OCI-LY1 (cell line): ENCODE results near the gene MYO9A.

Source experiments
- H2AFZ ChIP-seq: fragments of 200-600 bp; sonication (generic), shearing (Covaris generic); 2 replicates; pipeline ENCODE4 v1.6.0; 2014; ENCODE audit warnings: antibody characterized with exemption, mild to moderate bottlenecking, low read length
- H3F3A ChIP-seq: fragments of 200-600 bp; sonication (generic), shearing (Covaris generic); 2 replicates; pipeline ENCODE4 v1.6.0; 2014; ENCODE audit warnings: mild to moderate bottlenecking, antibody characterized with exemption, low read length, moderate library complexity; ENCODE audit not compliant: insufficient read depth
- H3K27ac ChIP-seq: fragments of 200-600 bp; sonication (generic); 2 replicates; pipeline ENCODE4 v1.5.1; 2014; ENCODE audit warnings: low read length, mixed run types, mild to moderate bottlenecking, low read depth; ENCODE audit not compliant: poor library complexity, severe bottlenecking
- H3K27me3 ChIP-seq: fragments of 200-600 bp; sonication (generic); 2 replicates; pipeline ENCODE4 v1.6.0; 2014; ENCODE audit warnings: antibody characterized with exemption, mild to moderate bottlenecking, low read length, moderate library complexity; ENCODE audit not compliant: insufficient read depth
- H3K36me3 ChIP-seq: fragments of 200-600 bp; sonication (generic); 2 replicates; pipeline ENCODE4 v1.6.1; 2014; ENCODE audit warnings: mild to moderate bottlenecking, antibody characterized with exemption, low read length, moderate library complexity, mixed read lengths; ENCODE audit not compliant: insufficient read depth
- H3K4me1 ChIP-seq: fragments of 200-600 bp; sonication (generic); 2 replicates; pipeline ENCODE4 v1.5.1; 2014; ENCODE audit warnings: mild to moderate bottlenecking, low read length, moderate library complexity; ENCODE audit not compliant: insufficient read depth, severe bottlenecking
- H3K4me2 ChIP-seq: fragments of 200-600 bp; sonication (generic), shearing (Covaris generic); 2 replicates; pipeline ENCODE4 v1.6.1; 2014; ENCODE audit warnings: low read length
- H3K4me3 ChIP-seq: fragments of 200-600 bp; sonication (generic); 2 replicates; pipeline ENCODE4 v1.5.1; 2014; ENCODE audit warnings: low read length, low read depth, mild to moderate bottlenecking, mixed read lengths; ENCODE audit not compliant: poor library complexity, severe bottlenecking
- H3K79me2 ChIP-seq: fragments of 200-600 bp; shearing (Covaris generic); 2 replicates; pipeline ENCODE4 v1.6.1; 2016; ENCODE audit warnings: mixed run types, low read length, mixed read lengths; ENCODE audit not compliant: insufficient read depth
- H3K9ac ChIP-seq: fragments of 200-600 bp; sonication (generic), shearing (Covaris generic); 2 replicates; pipeline ENCODE4 v1.6.1; 2014; ENCODE audit warnings: mild to moderate bottlenecking, low read length, mixed read lengths
- H3K9me2 ChIP-seq: fragments of 200-600 bp; sonication (generic), shearing (Covaris generic); 2 replicates; pipeline ENCODE4 v1.6.1; 2014; ENCODE audit warnings: low read depth, mild to moderate bottlenecking, low read length, mixed read lengths
- H3K9me3 ChIP-seq: fragments of 200-600 bp; shearing (Covaris generic); 2 replicates; pipeline ENCODE4 v1.6.1; 2014; ENCODE audit warnings: low read length, mixed read lengths
- H4K20me1 ChIP-seq: fragments of 200-600 bp; sonication (generic), shearing (Covaris generic); 2 replicates; pipeline ENCODE4 v1.6.0; 2016; ENCODE audit warnings: mild to moderate bottlenecking, low read length; ENCODE audit not compliant: insufficient read depth
- EZH2 ChIP-seq: fragments of 200-600 bp; sonication (generic), shearing (Covaris generic); IDR thresholded peaks from 2 replicates; pipeline ENCODE4 v1.8.0; 2017; ENCODE audit warnings: borderline replicate concordance, mixed run types, mild to moderate bottlenecking, antibody characterized with exemption, low read length, moderate library complexity, mixed read lengths
- TF ChIP-seq, protein P1 (sequence below): fragments of 200-600 bp; sonication (generic), shearing (Covaris generic); IDR thresholded peaks from 2 replicates; pipeline ENCODE4 v1.5.1; 2017; ENCODE audit warnings: mild to moderate bottlenecking, antibody characterized with exemption, low read length, moderate library complexity, mixed read lengths

MYO9A gene

DNA sequence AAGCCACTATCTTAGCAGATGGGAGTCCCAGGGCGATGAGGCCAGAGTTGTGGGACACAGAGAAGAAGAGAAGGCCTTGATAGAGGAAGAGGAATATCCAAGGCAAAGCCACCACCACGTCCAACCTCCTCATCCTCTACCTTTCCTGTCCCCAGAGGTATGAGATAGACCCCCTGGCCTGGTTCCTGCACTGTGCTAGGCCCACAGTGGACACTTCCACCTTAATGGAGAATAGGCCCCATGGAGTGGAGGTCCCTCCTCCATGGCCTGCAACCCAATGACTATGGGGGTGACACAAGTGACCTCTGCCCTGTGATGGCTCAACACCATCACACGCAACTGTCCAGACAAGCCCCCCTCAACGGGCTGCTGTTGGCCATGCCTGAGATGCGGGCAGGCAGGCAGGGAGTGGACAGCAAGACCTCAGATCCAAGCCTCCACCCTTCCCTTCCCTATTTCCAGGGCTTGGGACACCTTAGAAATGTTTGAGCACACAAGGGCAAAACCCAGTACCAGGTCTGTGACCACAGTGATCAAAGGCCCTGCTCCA, 42.8 kb upstream of the MYO9A start:
- H3K27me3 ChIP-seq: 0 out of 2 replicates have a peak, but pooled peaks cover 5% of the 10 kb centered on the region
- no peak overlapping the region for H3K4me2 ChIP-seq
- H4K20me1 ChIP-seq: no peaks in the 10 kb centered on the region
- TF ChIP-seq, protein P1, sequence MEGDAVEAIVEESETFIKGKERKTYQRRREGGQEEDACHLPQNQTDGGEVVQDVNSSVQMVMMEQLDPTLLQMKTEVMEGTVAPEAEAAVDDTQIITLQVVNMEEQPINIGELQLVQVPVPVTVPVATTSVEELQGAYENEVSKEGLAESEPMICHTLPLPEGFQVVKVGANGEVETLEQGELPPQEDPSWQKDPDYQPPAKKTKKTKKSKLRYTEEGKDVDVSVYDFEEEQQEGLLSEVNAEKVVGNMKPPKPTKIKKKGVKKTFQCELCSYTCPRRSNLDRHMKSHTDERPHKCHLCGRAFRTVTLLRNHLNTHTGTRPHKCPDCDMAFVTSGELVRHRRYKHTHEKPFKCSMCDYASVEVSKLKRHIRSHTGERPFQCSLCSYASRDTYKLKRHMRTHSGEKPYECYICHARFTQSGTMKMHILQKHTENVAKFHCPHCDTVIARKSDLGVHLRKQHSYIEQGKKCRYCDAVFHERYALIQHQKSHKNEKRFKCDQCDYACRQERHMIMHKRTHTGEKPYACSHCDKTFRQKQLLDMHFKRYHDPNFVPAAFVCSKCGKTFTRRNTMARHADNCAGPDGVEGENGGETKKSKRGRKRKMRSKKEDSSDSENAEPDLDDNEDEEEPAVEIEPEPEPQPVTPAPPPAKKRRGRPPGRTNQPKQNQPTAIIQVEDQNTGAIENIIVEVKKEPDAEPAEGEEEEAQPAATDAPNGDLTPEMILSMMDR: no peak
- TF ChIP-seq EZH2: no peak
- H3K36me3 ChIP-seq: no peaks in the 10 kb centered on the region
- H3F3A ChIP-seq: no peaks in the 10 kb centered on the region
- H3K9me3 ChIP-seq: no peaks in the 10 kb centered on the region
- H3K9me2 ChIP-seq: no peaks in the 10 kb centered on the region
- H3K4me3 ChIP-seq: no peak overlapping the region
- no peaks in the 10 kb centered on the region for H3K79me2 ChIP-seq
- peaks cover 2% of the 10 kb centered on the region for H3K4me1 ChIP-seq
- no peak overlapping the region for H2AFZ ChIP-seq
- no peak overlapping the region for H3K27ac ChIP-seq
- H3K9ac ChIP-seq: no peak overlapping the region

DNA sequence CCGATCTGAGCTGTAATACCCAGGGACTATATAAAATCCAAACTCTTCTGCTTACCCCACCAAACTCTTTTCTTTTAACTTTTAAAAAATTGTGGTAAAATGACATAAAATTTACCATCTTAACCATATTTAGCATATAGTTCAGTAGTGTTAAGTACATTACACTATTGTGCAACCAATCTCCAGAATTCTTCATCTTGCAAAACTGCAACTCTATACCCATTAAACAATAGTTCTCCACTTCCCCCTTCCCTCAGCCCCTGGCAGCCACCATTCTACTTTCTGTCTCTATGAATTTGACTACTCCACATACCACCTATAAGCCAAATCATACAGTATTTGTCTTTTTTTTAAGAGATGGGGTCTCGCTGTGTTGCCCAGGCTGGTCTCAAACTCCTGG, 39.0 kb upstream of the MYO9A start:
- Histone ChIP-seq H3K9ac (no peak overlapping the region), H2AFZ (no peak overlapping the region), H3K36me3 (no peaks in the 10 kb centered on the region), H3K27ac (no peak overlapping the region), H3F3A (no peaks in the 10 kb centered on the region), H3K9me3 (no peaks in the 10 kb centered on the region), H3K27me3 (no peaks in the 10 kb centered on the region), H4K20me1 (no peaks in the 10 kb centered on the region), H3K9me2 (no peaks in the 10 kb centered on the region), H3K4me3 (no peak overlapping the region), H3K4me2 (no peak overlapping the region), H3K79me2 (no peaks in the 10 kb centered on the region), H3K4me1 (peaks cover 10% of the 10 kb centered on the region)
- TF ChIP-seq EZH2: no peak
- TF ChIP-seq, protein P1: no peak

DNA sequence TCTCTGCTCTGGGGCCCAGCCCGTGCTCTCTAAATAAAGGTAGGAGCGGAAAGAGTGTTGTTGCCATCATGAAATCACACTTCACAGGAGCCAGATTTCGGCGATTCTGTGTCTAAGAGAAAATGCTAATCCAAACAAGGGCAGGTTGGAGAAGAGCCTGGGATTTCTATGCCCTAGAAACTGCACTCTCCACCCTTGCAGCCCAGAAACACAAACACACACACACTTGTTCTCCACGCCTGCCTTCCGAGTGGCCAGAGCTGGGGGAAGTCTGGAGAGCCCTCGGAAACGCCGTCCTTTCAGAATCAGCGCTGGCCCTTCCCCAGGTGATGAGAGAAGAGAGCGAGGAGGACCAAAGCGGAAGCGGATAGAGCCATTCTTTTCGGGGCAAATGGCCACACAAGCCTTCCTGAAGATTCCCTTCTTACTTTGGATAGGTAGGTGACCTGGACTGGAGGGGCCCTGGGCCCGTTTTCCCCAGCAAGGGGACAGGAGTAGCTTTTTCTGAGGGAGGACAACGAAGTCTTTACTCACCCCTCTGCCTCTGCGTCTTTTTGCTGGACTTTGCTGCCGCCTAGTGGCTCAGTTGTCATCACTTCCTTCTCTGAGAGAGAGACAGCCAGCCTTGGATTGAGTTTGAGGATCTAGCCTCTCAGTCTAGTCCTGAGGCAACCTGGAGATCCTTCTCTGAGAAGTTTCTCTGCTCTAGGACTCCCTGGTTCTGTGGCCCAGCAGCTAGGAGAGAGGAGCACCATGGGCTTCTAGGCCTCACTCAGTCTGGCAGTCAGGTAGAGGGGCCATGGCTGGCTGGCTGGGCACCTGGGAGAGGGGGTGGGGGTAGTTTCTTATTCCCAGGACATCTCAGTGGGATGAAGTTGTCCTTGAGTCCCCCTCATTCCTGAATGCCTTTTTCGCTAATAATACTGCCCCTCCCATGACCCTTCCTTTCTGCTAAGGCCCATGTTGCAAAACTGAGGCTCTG, 38.0 kb upstream of the MYO9A start:
- Histone ChIP-seq H3K79me2 (no peaks in the 10 kb centered on the region), H3K4me3 (peak overlapping the region; percentile 50), H3K27ac (no peak overlapping the region), H3F3A (no peaks in the 10 kb centered on the region), H3K9me2 (no peaks in the 10 kb centered on the region), H2AFZ (peak overlapping the region; percentile 29; the same call in 1 of the 2 replicates), H3K27me3 (no peaks in the 10 kb centered on the region), H4K20me1 (no peaks in the 10 kb centered on the region), H3K36me3 (no peaks in the 10 kb centered on the region), H3K4me2 (peak overlapping the region; percentile 56), H3K9me3 (no peaks in the 10 kb centered on the region), H3K9ac (peak overlapping the region; percentile 43; the same call in 1 of the 2 replicates), H3K4me1 (peaks cover 10% of the 10 kb centered on the region)
- TF ChIP-seq, protein P1: peak; percentile 93
- no peak for TF ChIP-seq EZH2
